Measurements from ENCODE around the gene AMPH. TPM values are rescaled to one million over a fixed set of nuclear protein-coding genes. Genes with fewer than 3 reads are reported as not detected.

The AMPH gene
- total RNA-seq, 1 experiment from 2014 or later: not detected

DNA sequence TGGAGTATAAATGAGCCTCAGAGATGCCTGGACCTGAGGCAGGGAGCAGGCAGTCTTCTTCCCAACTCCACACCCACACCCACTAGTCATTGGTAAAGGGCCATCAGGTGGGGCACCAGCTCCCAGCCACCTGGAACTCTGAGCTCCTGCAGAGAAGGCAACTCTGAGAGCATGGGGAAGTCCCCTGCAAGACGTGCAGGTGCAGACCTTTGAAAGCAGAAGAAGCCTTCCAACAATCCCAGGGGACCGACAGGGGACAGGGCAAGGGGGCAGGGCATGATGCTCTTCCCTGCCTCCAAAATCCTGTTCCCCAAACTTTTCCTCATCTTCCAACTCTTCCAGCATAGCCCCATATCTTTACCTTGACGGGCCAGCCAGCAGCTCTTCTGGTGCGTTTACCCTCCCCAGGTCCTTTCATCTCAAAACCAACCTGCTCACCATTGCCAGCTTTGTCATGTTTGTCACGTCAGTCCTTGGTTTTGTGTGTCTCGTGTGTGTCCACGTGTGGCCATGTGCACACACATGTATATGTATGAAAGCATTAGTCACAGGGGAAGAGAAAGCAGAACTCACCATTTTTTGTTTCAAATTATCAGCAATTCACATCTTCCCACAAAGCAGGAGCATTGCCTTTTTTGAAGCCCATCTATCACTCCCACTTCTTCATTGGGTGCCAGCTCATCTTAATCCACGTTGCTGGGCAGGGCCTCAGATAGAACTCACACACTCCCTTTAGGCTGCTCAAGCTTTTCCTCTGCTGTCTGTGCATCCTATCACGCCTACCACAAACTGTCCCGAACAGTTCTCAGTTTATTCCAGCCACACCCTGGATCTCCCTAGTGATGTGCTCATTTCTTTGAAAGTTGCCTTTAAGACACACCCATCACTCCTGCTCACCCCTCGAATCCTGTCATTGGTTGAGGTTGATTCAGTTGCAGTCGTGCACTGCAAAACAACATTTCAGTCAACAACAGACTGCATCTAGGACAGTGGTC is 41.0 kb upstream of the AMPH start:
- Histone ChIP-seq H3K4me2 (ENCODE audit: low read length) (no peak overlapping the region), H3K9ac (ENCODE audit: low read length) (no peak overlapping the region), H3K36me3 (ENCODE audit: control insufficient read depth in 1 of 2, insufficient read depth in 2 of 2, low read length in 2 of 2) (no peaks in the 10 kb centered on the region), H3K4me1 (ENCODE audit: control insufficient read depth in 1 of 2, insufficient read depth in 2 of 2, low read length in 2 of 2) (no peaks in the 10 kb centered on the region), H3K27me3 (ENCODE audit: insufficient read depth, low read length) (peaks cover 40% of the 10 kb centered on the region), H3K4me3 (replicated peaks in 1 of 2; ENCODE audit: low read depth in 1 of 2, low read length in 2 of 2) (no peak overlapping the region), H4K20me1 (ENCODE audit: insufficient read depth) (no peaks in the 10 kb centered on the region), H3K27ac (ENCODE audit: low read depth, low read length) (no peak overlapping the region), H3K9me3 (ENCODE audit: control insufficient read depth in 1 of 2, insufficient read depth in 1 of 2, low read depth in 1 of 2, low read length in 2 of 2) (no peaks in the 10 kb centered on the region), H3K79me2 (ENCODE audit: insufficient read depth, low read length) (no peaks in the 10 kb centered on the region), H2AFZ (ENCODE audit: low read depth, low read length, poor library complexity, severe bottlenecking) (no peak overlapping the region), H3K9me2 (ENCODE audit: insufficient read depth) (no peaks in the 10 kb centered on the region)
- ATAC-seq (no peak), DNase-seq (ENCODE audit: low read depth, low spot score) (no peak)
- BruUV-seq (replicated peaks): no TSS peak
- CTCF ChIA-PET: no interaction called here
- RAD21 ChIA-PET (ENCODE audit: low non-redundant PET in 1 of 2, low total read pairs in 2 of 2, uncharacterized antibody in 2 of 2, unreplicated experiment in 2 of 2): no interaction called here
- POLR2A ChIA-PET: no interaction called here
- intact Hi-C loops (cut with micrococcal nuclease): no loop called here
- TF ChIP-seq EZH2phosphoT487 (IDR thresholded peaks at IDR 0.05; ENCODE audit: borderline replicate concordance) (no peak), JUND (IDR thresholded peaks at IDR 0.05) (no peak), SIN3A (IDR thresholded peaks at IDR 0.05; ENCODE audit: low read depth) (no peak), EGR1 (IDR thresholded peaks at IDR 0.05; ENCODE audit: low read depth) (no peak), FOSL1 (IDR thresholded peaks at IDR 0.05; ENCODE audit: low read depth) (no peak), CBX3 (IDR thresholded peaks at IDR 0.05; ENCODE audit: low read depth) (no peak), ZFX (IDR thresholded peaks at IDR 0.05) (no peak)
- TF ChIP-seq, protein P1, sequence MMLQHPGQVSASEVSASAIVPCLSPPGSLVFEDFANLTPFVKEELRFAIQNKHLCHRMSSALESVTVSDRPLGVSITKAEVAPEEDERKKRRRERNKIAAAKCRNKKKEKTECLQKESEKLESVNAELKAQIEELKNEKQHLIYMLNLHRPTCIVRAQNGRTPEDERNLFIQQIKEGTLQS (IDR thresholded peaks at IDR 0.05): no peak
- TF ChIP-seq, protein P2, sequence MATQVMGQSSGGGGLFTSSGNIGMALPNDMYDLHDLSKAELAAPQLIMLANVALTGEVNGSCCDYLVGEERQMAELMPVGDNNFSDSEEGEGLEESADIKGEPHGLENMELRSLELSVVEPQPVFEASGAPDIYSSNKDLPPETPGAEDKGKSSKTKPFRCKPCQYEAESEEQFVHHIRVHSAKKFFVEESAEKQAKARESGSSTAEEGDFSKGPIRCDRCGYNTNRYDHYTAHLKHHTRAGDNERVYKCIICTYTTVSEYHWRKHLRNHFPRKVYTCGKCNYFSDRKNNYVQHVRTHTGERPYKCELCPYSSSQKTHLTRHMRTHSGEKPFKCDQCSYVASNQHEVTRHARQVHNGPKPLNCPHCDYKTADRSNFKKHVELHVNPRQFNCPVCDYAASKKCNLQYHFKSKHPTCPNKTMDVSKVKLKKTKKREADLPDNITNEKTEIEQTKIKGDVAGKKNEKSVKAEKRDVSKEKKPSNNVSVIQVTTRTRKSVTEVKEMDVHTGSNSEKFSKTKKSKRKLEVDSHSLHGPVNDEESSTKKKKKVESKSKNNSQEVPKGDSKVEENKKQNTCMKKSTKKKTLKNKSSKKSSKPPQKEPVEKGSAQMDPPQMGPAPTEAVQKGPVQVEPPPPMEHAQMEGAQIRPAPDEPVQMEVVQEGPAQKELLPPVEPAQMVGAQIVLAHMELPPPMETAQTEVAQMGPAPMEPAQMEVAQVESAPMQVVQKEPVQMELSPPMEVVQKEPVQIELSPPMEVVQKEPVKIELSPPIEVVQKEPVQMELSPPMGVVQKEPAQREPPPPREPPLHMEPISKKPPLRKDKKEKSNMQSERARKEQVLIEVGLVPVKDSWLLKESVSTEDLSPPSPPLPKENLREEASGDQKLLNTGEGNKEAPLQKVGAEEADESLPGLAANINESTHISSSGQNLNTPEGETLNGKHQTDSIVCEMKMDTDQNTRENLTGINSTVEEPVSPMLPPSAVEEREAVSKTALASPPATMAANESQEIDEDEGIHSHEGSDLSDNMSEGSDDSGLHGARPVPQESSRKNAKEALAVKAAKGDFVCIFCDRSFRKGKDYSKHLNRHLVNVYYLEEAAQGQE (IDR thresholded peaks at IDR 0.05; ENCODE audit: low read depth): no peak

All from HCT116 (cell line).